Activated CD8-positive, alpha-beta memory T cell treated with anti-CD3 and anti-CD28 coated beads, Interleukin-2, amount 50 U/mL, for 1 hour (primary cell): Measurements from ENCODE around the gene ABCC3.

Source experiments
- DNase-seq: peaks from one replicate; pipeline ENCODE4 v3.0.0-alpha.2; 2020; ENCODE audit errors: extremely low read depth

The ABCC3 gene, protein sequence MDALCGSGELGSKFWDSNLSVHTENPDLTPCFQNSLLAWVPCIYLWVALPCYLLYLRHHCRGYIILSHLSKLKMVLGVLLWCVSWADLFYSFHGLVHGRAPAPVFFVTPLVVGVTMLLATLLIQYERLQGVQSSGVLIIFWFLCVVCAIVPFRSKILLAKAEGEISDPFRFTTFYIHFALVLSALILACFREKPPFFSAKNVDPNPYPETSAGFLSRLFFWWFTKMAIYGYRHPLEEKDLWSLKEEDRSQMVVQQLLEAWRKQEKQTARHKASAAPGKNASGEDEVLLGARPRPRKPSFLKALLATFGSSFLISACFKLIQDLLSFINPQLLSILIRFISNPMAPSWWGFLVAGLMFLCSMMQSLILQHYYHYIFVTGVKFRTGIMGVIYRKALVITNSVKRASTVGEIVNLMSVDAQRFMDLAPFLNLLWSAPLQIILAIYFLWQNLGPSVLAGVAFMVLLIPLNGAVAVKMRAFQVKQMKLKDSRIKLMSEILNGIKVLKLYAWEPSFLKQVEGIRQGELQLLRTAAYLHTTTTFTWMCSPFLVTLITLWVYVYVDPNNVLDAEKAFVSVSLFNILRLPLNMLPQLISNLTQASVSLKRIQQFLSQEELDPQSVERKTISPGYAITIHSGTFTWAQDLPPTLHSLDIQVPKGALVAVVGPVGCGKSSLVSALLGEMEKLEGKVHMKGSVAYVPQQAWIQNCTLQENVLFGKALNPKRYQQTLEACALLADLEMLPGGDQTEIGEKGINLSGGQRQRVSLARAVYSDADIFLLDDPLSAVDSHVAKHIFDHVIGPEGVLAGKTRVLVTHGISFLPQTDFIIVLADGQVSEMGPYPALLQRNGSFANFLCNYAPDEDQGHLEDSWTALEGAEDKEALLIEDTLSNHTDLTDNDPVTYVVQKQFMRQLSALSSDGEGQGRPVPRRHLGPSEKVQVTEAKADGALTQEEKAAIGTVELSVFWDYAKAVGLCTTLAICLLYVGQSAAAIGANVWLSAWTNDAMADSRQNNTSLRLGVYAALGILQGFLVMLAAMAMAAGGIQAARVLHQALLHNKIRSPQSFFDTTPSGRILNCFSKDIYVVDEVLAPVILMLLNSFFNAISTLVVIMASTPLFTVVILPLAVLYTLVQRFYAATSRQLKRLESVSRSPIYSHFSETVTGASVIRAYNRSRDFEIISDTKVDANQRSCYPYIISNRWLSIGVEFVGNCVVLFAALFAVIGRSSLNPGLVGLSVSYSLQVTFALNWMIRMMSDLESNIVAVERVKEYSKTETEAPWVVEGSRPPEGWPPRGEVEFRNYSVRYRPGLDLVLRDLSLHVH (N-terminal part only)

GRCh38 chr17:50634224-50634914 is at the start of gene ABCC3:
ABCC3 (plus strand) TSS chr17:50634881; CDS start chr17:50634937, 56 bp downstream.
- DNase-seq, result no peak

- DNase-seq, result no peak
Observed at GRCh38 chr17:50585346-50585745, 49.3 kb upstream of the ABCC3 start.

- DNase-seq, result no peak
Observed at GRCh38 chr17:50585891-50586290, 48.8 kb upstream of the ABCC3 start.

GRCh38 chr17:50586421-50587247 is 48.0 kb upstream of the ABCC3 start:
- no peak for DNase-seq

DNA sequence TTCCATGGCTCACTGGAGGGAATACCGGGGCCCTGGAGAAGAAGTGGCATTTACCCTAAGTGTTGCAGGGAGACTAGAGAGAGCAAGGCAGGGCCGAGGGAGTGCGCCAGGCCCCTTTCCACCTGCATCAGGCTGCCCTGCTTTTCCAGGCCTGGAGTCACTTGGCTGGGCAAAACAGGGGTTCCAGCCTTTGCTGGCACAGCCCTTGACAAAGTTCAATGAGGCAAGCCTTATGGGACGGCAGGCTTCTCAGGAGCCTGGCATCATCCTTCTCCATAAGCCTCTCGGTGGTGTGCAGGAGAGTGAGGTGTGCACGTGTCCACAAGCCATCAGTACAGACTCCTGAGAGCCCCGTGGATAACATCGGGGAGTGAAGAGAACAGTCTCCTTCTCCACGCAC is 47.1 kb upstream of the ABCC3 start:
- DNase-seq, result no peak

DNA sequence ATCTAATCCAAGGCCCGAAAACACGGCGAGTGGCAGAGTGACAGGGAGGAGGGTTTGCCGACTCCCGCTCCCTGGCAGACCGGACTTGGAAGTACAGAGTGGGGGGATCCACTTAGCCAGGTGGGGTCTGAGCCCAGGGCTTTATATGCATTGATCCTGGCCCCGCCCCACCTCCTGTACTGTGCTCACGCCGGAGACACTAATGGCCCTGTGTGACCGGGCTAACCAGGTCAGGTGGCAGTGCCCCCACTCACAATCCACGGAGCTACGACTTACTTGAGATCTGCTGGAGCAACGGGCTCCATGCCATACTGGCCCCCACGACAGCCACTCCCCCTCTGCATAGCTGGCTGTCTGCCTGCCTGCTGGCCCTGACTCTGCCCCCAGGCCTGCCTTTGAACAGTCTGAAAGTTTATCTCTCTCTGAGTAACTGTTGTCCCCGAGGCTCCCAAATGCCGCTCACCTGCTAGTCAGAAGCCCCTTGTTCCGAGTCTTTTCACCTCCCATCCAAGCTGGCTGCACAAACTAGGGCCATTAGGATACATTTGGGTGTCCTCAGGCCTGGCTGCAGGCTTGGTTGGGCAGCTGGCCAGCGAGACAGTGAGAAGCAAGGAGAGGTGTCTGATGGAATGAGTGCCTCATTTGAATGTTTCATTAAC is 46.2 kb upstream of the ABCC3 start:
- no peak for DNase-seq

DNA sequence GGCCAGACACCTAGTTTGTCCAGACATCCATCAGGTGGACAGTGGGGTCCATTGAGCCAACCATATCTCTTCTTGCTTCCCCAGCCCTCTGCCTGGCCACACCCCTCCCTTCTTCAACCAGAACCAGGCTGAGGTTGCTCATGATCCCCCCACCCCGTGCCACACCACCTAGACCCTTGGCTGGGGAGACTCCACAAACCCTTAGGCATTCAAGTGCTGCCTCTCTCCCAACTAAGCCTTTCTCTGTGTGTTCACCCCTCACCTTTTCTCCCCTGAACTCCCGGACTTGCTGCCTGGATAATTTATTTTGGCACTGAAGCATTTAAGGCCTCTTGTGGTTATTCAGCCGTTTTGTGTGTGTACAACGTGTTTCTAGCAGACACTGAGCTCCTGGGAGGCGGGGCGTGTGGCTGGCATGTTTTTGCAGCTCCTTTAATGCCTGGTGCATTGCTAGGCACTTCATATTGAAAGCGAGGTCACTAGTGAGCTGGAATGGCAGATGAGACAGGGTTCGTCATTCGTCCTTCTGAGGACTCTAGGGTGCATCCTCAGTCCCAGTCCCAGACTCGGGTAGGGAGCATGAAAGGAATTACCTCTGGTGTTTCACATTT is 45.5 kb upstream of the ABCC3 start:
- no peak for DNase-seq

DNA sequence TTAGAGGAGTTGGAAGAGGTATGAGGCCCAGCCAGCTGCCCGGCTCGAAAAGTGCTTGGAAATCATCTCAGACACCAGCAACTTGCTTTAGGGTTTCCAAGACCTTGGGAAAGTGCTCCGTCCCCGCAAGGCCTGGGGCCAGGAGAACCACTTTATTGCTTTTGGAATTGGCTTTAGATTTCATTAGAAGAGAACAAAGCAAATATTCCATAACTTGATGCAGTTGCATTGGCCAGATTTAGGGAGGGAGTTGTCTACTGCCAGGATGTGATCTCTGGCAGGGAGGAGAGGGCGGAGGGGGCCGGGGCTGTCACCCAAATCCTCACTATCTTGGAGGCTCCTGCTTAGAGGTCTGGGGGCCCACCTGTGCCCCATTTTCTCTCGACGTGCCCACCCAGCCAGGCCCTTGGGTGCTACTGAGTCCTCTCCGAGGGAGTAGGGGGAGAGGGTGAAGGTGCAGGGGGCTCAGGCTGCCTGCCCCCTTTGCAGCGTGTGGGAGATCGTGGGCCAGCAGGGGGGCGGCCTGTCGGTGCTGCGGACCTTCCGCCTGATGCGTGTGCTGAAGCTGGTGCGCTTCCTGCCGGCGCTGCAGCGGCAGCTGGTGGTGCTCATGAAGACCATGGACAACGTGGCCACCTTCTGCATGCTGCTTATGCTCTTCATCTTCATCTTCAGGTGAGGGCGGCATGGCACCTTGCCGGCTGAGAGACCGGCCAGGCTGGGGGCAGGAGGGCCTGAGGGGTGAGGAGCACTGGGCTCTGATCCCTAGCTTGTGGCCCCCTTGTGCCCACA is 43.5 kb upstream of the ABCC3 start:
- DNase-seq, result no peak

- DNase-seq, result no peak
Observed at GRCh38 chr17:50593321-50593720, 41.4 kb upstream of the ABCC3 start.

GRCh38 chr17:50594128-50594823 is 40.4 kb upstream of the ABCC3 start:
- no peak for DNase-seq

DNA sequence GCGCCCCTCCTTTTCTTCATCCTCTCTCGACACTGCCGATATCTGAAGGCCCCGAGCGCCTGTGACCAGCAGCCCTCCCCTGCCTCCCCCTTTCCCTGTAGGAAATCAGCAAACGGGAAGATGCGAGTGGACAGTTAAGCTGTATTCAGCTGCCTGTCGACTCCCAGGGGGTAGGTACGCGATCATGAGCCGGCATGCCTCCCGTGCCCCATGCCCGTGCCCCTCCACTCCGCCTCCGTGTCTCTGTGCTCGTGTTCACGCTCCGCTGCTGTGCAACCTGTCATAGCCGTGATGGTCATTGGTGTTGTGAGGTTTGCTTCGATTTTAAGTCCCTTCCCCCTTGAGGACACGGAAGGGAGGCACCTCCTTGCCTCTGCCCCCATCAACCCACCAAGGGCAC is 39.8 kb upstream of the ABCC3 start:
- DNase-seq, result no peak

- DNase-seq, result no peak
Observed at GRCh38 chr17:50596191-50597037, 38.3 kb upstream of the ABCC3 start.

DNA sequence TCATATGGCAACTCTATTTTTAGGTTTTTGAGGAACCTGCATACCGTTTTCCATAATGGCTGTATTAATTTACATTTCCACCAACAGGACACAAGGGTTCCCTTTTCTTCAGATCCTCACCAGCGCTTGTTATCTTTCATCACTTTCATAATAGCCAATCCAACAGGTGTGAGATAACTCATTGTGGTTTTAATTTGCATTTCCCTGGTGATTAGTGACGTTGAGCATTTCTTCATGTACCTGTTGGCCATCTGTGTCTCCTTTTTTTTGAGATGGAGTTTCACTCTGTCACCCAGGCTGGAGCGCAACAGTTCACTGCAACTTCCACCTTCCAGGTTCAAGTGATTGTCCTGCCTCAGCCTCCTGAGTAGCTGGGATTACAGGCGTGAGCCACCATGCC is 36.2 kb upstream of the ABCC3 start:
- no peak for DNase-seq

DNA sequence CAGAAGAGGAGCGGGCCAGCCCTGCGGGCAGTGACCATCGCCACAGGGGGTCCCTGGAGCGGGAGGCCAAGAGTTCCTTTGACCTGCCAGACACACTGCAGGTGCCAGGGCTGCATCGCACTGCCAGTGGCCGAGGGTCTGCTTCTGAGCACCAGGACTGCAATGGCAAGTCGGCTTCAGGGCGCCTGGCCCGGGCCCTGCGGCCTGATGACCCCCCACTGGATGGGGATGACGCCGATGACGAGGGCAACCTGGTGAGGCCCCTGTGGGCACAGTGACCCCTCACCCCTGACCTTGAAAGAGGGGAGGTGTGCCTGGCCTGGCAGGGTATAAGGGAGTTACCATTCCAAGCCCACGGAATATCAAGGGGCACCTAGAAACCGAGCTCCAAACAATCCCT is 35.1 kb upstream of the ABCC3 start:
- DNase-seq, result no peak

DNA sequence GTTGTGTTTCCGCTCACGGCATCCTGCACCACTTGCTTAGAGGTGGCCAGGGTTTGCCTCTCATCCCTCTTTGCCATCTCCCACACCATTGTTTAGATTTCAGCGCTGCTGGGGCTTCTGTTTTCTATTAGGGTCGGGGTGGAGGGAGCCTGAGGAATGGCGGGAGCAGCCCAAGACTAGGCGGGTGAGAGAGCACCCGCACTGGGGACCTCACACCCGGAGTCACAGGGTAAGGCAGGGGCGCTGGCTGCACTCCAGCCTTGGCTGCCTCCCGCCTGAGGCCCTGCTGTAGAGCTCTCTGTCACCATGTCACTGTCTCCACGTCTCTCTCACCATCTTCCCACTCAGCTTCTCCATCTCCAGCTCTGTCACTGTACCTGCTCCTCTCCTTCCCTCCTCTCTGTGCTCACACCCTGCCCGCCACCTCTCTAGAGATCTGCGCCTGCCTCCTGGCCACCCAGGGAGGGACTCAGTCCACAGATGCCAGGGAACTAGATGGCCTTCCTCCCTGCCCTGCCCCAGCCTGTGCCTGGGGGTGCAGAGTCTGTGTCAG is 32.8 kb upstream of the ABCC3 start:
- no peak for DNase-seq

GRCh38 chr17:50602836-50603235 is 31.8 kb upstream of the ABCC3 start:
- no peak for DNase-seq

DNA sequence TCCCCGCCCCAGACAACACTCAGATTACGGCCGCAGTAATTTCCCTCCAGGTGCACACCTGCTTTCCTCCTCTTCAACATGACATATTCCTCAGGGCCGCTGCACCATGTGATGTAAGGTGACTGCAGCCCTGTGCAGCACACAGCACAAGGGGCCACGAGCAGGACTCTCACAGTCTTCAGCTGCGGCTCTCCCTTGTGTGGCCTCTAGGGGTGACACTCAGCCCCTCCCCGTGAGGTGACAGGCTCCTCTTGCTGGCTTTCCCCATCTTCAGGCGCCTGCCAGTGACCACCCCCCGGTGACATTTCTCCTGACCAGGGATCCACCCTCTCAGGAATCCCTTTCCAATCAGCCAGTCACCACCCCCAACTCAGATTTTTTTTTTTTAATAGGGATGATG is 31.3 kb upstream of the ABCC3 start:
- no peak for DNase-seq
